Testis (tissue), 2 donors: ENCODE measurements around the gene DTX3.

Source experiments
- CTCF ChIP-seq, 3 experiments: fragments of 450-650 bp in 2 of 3; fragments of 200-600 bp in 1 of 3; sonication (generic) in 1 of 3; IDR thresholded peaks; one replicate each; pipeline ENCODE4 v1.5.1; 2016 to 2019; ENCODE audit warnings: antibody characterized with exemption in 3 of 3, mild to moderate bottlenecking in 2 of 3, moderate library complexity in 1 of 3
- POLR2A ChIP-seq: fragments of 450-650 bp; IDR thresholded peaks from one replicate; pipeline ENCODE4 v1.6.1; 2017; ENCODE audit warnings: antibody characterized with exemption, mild to moderate bottlenecking, moderate library complexity

GRCh38 chr12:57631566-57632072 lies 27.0 kb downstream of the DTX3 start:
- TF ChIP-seq CTCF (IDR thresholded peaks at IDR 0.05): no peak
- TF ChIP-seq POLR2A: no peak
